A673 (cell line): ENCODE data around the gene GSE1. TPM values are rescaled to one million over a fixed set of nuclear protein-coding genes. Genes with fewer than 3 reads are reported as not detected.

Experiments
- BruUV-seq: library from RNA; stranded (reverse); fragments of 400-500 nt; replicated peaks from 2 replicates; lab custom pipeline; 2021; lab: Mats Ljungman, UMichigan
- CTCF ChIA-PET: fragments of 300-600 bp; sonication (Branson Sonifier 250); formaldehyde crosslinking; loops from one replicate; lab custom pipeline; 2022; ENCODE audit warnings: antibody characterized with exemption; lab: Charles Lee
- POLR2A ChIA-PET: fragments of 300-600 bp; sonication (Branson Sonifier 250); formaldehyde crosslinking; loops from one replicate; lab custom pipeline; 2022; ENCODE audit warnings: antibody characterized with exemption; ENCODE audit not compliant: low non-redundant PET; lab: Charles Lee
- DNase-seq: peaks from one replicate; pipeline ENCODE4 v3.0.0-alpha.2; 2015; ENCODE audit warnings: low spot score
- H3K27ac ChIP-seq: fragments of 200-600 bp; sonication (generic); 2 replicates; pipeline ENCODE4 v1.5.1; 2016; ENCODE audit warnings: mixed run types, low read depth, mild to moderate bottlenecking, mixed read lengths, antibody characterized with exemption, low read length; ENCODE audit not compliant: poor library complexity, severe bottlenecking
- H3K27me3 ChIP-seq: fragments of 200-600 bp; sonication (generic); replicated peaks from 2 replicates; pipeline ENCODE4 v1.6.1; 2017; ENCODE audit warnings: mixed run types, low read depth, mild to moderate bottlenecking, mixed read lengths, antibody characterized with exemption, low read length; ENCODE audit not compliant: insufficient read depth, poor library complexity
- H3K36me3 ChIP-seq: fragments of 200-600 bp; sonication (generic); 2 replicates; pipeline ENCODE4 v1.6.1; 2016; ENCODE audit warnings: mixed run types, mild to moderate bottlenecking, mixed read lengths, antibody characterized with exemption, low read length; ENCODE audit not compliant: insufficient read depth, poor library complexity, severe bottlenecking
- H3K4me1 ChIP-seq: fragments of 200-600 bp; sonication (generic); 2 replicates; pipeline ENCODE4 v1.6.1; 2017; ENCODE audit warnings: mixed run types, mild to moderate bottlenecking, mixed read lengths, antibody characterized with exemption, low read length; ENCODE audit not compliant: insufficient read depth, poor library complexity, severe bottlenecking
- H3K4me3 ChIP-seq: fragments of 200-600 bp; sonication (generic); 2 replicates; pipeline ENCODE4 v1.5.1; 2016; ENCODE audit warnings: low read depth, mixed run types, mild to moderate bottlenecking, mixed read lengths, low read length; ENCODE audit not compliant: poor library complexity, severe bottlenecking
- H3K9me3 ChIP-seq: fragments of 200-600 bp; sonication (generic); 2 replicates; pipeline ENCODE4 v1.6.1; 2016; ENCODE audit warnings: mixed run types, low read depth, mild to moderate bottlenecking, mixed read lengths, antibody characterized with exemption, low read length; ENCODE audit not compliant: poor library complexity, severe bottlenecking
- EZH2 ChIP-seq: fragments of 200-600 bp; sonication (generic); IDR thresholded peaks from 2 replicates; pipeline ENCODE4 v1.6.1; 2017; ENCODE audit warnings: borderline replicate concordance, low read depth, mild to moderate bottlenecking, mixed read lengths, antibody characterized with exemption, low read length; ENCODE audit not compliant: poor library complexity, severe bottlenecking
- intact Hi-C: fragments of 100-400 bp; cut with micrococcal nuclease; formaldehyde crosslinking; loops from one replicate; pipeline ENCODE4 v1.10.0; 2022; ENCODE audit not compliant: unreplicated experiment
- total RNA-seq: library from RNA; stranded (reverse); gene quantifications from 2 replicates; pipeline ENCODE4 v1.2.3, GENCODE V29; 2021
- TF ChIP-seq, protein P1 (sequence below): fragments of 300-800, 200-600 bp; sonication (generic); conservative IDR thresholded peaks from 2 replicates; pipeline ENCODE4 v1.5.1; 2017; ENCODE audit warnings: low read depth, mild to moderate bottlenecking, antibody characterized with exemption, low read length, moderate library complexity, mixed read lengths

The GSE1 gene
- total RNA-seq, 1 experiment from 2014 or later = 64.2 TPM

DNA sequence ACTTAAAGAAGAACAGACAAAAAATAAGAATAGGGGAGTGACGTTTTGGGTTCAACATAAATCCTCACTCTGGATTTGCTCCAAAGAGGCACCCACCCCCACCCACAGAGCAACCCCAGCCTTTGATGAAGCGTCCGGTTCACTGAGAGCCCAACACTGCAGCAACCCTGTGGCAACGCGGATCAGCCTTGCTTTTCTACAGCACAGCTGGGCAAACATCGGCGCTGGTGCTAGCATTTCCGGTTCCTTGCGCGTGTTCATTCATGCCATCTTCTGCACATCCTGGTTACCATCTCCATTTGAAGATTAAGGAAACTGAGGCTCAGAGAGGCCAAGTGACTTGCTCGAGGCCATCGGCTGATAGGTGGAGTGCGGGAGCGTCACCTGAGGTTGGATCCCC lies 84.3 kb downstream of the GSE1 start:
- H3K27ac ChIP-seq = no peak overlapping the region
- no peaks in the 10 kb centered on the region for H3K9me3 ChIP-seq
- ChIA-PET POLR2A (no interaction called here), CTCF (no interaction called here)
- BruUV-seq = no TSS peak
- H3K4me3 ChIP-seq = no peak overlapping the region
- H3K27me3 ChIP-seq = no peaks in the 10 kb centered on the region
- peaks cover 12% of the 10 kb centered on the region for H3K4me1 ChIP-seq
- intact Hi-C loops = no loop called here
- peak; percentile 40 for DNase-seq
- TF ChIP-seq, protein P1, sequence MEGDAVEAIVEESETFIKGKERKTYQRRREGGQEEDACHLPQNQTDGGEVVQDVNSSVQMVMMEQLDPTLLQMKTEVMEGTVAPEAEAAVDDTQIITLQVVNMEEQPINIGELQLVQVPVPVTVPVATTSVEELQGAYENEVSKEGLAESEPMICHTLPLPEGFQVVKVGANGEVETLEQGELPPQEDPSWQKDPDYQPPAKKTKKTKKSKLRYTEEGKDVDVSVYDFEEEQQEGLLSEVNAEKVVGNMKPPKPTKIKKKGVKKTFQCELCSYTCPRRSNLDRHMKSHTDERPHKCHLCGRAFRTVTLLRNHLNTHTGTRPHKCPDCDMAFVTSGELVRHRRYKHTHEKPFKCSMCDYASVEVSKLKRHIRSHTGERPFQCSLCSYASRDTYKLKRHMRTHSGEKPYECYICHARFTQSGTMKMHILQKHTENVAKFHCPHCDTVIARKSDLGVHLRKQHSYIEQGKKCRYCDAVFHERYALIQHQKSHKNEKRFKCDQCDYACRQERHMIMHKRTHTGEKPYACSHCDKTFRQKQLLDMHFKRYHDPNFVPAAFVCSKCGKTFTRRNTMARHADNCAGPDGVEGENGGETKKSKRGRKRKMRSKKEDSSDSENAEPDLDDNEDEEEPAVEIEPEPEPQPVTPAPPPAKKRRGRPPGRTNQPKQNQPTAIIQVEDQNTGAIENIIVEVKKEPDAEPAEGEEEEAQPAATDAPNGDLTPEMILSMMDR = no peak
- no peak for TF ChIP-seq EZH2
- no peaks in the 10 kb centered on the region for H3K36me3 ChIP-seq

DNA sequence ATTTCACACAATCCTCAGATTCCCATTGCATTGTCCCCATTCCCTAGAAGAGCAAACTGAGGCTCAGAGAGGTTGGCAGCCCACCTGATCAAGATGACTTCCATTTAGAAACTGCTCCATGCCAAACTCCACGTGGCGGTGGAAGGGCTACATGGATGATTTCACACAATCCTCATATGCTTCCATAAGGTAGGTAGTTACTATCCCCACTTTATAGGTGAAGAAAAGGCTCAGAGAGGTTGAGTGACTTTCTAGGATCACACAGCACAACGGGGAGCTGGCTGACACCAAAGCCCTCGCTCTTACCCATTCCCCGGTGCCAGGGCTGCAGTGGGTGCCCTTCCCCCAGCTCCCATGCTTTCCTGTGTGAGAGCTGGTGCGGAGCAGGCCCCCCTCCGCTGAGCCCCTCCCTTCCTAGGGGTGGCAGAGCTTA lies 85.4 kb downstream of the GSE1 start:
- peaks cover 12% of the 10 kb centered on the region for H3K4me1 ChIP-seq
- DNase-seq = no peak
- no peaks in the 10 kb centered on the region for H3K27me3 ChIP-seq
- ChIA-PET CTCF (no interaction called here), POLR2A (no interaction called here)
- TF ChIP-seq EZH2 = no peak
- TF ChIP-seq, protein P1 = no peak
- no peak overlapping the region for H3K4me3 ChIP-seq
- no peaks in the 10 kb centered on the region for H3K9me3 ChIP-seq
- intact Hi-C loops = no loop called here
- no peaks in the 10 kb centered on the region for H3K36me3 ChIP-seq
- BruUV-seq = no TSS peak
- no peak overlapping the region for H3K27ac ChIP-seq

DNA sequence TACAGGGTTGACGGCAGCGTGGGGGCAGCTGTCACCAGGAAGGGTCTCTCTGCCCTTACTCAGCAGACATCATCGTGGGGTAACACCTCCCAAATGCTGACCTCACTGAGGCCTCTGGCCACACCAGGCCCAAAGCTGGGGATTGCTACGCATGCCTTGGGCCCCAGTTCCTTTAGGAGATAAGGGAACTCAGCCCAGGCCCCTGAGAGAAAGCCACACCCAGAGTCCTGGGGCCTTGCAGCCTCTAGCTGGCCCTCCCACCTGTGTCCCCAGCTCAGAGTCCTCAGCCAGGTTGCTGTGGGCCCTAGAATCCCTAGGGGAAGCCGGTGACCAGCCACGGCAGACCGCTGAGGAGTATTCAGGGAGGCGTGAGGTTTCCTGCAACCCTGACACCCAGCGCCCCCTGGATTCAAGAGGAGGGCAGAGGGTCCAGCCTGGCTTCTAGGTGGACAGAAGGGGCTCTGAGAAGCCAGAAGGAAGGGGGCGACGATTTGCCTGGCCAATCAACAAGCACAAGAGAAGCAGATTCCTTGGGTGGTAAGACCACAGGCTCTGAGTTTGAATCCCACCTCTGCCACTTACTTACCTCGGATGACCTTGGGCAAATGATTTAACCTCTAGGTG lies 85.9 kb downstream of the GSE1 start:
- H3K4me3 ChIP-seq = no peak overlapping the region
- POLR2A ChIA-PET = no interaction called here
- peaks cover 12% of the 10 kb centered on the region for H3K4me1 ChIP-seq
- DNase-seq = no peak
- no peaks in the 10 kb centered on the region for H3K9me3 ChIP-seq
- intact Hi-C loops = no loop called here
- H3K27me3 ChIP-seq = no peaks in the 10 kb centered on the region
- CTCF ChIA-PET = no interaction called here
- no peaks in the 10 kb centered on the region for H3K36me3 ChIP-seq
- no TSS peak for BruUV-seq
- no peak for TF ChIP-seq EZH2
- TF ChIP-seq, protein P1 = no peak
- no peak overlapping the region for H3K27ac ChIP-seq
